VCaP (cell line): Measurements from ENCODE around the gene TJP1.
A peak's percentile ranks its signal among the peaks of the same experiment; 100 is the strongest.
"Not testable (repeated sequence)": the region's sequence is repeated elsewhere in the genome, so short reads cannot be mapped to it uniquely, and the experiment has no call there.

Experiments
- H3K27ac ChIP-seq: fragments of 450-650 bp; 2 replicates; pipeline ENCODE4 v1.5.1; 2017
- TF ChIP-seq, protein P1 (sequence below): fragments of 450-650 bp; conservative IDR thresholded peaks from 2 replicates; pipeline ENCODE4 v1.5.1; 2017; ENCODE audit warnings: mild to moderate bottlenecking, moderate library complexity

The TJP1 gene

DNA sequence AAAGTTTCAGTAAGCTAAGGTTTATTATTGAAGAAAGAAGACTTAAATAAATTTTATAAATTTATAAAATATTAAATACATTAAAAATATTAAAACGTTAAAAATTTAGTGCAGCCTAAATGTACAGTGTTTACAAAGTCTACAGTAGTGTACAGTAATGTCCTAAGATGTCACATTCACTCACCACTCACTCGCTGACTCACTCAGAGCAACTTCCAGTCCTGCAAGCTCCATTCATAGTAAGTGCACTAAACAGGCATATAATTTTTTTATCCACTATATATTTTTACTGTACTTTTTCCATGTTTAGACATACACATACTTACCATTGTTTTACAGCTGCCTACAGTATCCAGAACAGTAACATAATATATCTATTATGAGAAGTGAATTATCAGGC, 51.5 kb downstream of the TJP1 start:
- TF ChIP-seq, protein P1, sequence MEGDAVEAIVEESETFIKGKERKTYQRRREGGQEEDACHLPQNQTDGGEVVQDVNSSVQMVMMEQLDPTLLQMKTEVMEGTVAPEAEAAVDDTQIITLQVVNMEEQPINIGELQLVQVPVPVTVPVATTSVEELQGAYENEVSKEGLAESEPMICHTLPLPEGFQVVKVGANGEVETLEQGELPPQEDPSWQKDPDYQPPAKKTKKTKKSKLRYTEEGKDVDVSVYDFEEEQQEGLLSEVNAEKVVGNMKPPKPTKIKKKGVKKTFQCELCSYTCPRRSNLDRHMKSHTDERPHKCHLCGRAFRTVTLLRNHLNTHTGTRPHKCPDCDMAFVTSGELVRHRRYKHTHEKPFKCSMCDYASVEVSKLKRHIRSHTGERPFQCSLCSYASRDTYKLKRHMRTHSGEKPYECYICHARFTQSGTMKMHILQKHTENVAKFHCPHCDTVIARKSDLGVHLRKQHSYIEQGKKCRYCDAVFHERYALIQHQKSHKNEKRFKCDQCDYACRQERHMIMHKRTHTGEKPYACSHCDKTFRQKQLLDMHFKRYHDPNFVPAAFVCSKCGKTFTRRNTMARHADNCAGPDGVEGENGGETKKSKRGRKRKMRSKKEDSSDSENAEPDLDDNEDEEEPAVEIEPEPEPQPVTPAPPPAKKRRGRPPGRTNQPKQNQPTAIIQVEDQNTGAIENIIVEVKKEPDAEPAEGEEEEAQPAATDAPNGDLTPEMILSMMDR = no peak
- no peak overlapping the region for H3K27ac ChIP-seq

DNA sequence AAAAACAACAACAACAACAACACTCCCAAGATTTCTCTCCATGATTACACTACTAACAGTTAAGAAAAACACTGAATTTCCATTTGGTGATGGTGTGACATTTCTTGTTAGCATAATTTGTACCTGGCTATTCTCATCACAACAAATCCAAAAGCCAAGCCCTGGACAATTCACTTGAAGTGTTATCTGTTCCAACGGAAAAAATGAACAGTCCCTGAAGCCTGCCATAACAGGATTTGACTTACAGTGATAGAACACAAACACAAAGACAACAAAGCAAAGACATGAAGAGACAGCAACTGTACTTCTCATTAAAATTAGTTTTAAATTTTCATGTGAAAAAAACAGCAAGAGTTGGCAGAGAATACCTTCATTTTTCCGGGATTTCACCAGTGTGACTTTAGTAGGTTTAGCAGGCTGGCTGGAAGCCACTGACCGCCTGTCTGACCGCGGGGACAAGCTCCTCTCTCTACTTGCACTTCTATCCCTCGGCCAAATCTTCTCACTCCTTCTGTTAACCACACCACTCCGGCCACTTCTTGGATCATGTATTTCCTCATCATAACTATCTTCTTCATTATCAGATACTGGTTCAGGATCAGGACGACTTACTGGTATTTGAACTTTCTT, 56.3 kb downstream of the TJP1 start:
- no peak overlapping the region for H3K27ac ChIP-seq
- TF ChIP-seq, protein P1 = no peak

DNA sequence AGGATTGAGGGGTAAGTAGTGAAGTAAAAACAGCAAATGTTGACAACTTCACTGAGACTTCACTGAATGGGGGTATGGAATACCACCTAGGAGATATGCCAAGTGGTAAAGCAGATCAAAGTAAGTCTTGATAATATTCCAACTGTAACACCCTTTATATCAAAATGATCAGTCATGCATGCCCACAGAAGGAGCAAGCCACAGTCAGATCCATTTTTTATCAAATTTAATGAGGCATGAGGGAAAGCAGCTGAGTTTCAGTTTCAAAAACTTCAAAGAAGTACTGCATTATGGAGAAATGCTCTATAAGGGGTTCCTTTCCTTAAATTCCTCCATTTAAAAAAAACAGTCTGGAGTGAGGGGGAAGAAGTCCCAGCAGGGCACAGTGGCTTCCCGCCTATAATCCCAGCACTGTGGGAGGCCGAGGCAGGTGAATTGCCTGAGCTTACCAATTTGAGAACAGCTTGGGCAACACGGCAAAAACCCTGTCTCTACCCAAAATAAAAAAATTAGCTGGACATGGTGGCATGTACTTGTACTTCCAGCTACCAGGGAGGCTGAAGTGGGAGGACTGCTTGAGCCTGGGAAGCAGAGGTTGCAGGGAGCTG, 56.9 kb downstream of the TJP1 start:
- H3K27ac ChIP-seq = no peak overlapping the region

DNA sequence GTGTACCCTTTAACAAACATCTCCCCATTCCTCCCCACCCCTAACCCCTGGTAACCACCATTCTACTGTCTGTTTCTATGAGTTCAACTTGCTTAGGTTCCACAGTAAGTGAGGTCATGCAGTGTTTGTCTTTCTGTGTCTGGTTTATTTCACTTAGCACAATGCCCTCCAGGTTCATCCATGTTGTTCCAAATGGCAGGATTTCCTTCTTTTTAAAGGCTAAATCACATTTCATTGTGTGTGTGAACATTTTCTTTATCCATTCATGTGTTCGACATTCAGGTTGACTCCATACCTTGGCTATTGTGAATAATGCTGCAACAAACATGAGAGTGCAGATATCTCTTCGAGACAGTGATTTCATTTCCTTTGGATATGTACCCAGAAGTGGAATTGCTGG, 62.7 kb downstream of the TJP1 start:
- no peak overlapping the region for H3K27ac ChIP-seq

More for the DNA sequence above, 56.9 kb downstream of the TJP1 start:
- TF ChIP-seq, protein P1 = no peak

DNA sequence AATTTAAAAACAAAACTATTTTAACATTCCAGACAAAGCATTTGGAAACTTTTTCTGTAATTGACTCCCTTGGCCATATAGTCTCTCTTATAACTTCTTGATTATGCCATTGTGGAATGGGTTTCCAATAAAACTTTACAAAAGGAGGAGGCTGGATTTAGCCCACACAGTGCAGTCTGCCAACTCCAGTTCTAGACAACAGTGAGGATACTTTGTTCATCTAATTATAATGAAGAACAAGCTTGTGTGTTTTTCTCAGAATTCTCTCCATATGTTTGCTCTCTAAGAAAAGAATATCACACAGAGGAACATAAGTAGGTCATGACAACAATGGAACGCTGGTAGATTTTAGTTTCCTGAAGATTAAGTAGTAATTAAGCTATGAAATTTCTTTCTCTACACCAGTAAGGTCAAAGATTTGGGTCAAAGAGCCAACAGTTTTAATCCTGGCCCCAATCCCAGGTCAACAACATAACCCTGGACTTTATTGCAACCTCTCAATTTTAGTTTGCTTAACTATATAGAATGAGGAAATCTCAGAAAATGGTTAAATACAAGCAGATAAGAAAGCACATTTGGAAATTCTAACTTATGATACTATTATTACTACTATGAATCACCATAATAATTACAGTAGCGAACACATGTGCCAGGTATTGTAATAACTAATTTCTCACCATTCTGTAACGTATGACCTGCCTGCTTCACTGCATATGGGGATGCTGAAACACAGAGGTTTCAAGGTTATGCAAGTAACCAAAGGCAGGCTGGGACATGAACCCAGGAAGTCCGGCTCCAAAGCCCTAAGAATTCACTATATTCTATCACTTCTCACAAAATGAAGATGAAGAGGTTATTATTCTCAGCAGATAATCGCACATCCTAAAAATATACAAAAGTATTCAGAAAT, 65.7 kb downstream of the TJP1 start:
- TF ChIP-seq, protein P1 = no peak
- peak overlapping the region; percentile 13; the same call in 1 of the 2 replicates for H3K27ac ChIP-seq

More for the DNA sequence above, 62.7 kb downstream of the TJP1 start:
- TF ChIP-seq, protein P1 = no peak

DNA sequence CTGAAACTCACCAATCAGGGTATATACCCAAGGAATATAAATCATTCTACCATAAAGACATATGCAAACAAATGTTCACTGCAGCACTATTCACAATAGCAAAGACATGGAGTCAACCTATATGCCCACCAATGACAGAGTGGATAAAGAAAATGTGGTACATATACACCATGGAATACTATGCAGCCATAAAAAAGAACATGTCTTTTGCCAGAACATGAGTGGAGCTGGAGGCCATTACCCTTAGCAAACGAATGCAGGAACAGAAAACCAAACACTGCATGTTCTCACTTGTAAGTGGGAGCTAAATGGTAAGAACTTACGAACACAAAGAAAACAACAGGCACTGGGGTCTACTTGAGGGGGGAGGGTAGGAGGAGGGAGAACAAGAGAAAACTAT, 68.3 kb downstream of the TJP1 start:
- not testable (repeated sequence) for H3K27ac ChIP-seq

DNA sequence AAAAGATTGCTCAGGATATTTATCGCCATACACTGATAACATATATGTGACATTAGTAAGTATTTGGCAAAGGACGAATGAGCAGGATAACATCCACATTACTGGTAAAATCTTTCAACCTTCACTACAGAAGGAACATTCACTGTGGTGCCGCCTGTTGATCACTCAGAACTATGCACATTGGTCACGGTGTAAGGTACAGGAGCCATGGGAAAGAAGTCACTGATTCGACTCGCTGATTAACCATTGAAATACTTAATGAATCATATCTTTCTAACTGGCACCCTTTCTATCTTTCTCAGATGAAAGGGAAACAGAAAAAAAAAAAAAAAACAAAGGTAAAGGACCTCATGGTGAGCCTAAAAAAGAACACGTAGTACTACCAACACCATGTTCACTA, 68.8 kb downstream of the TJP1 start:
- TF ChIP-seq, protein P1 = no peak
- H3K27ac ChIP-seq = no peak overlapping the region
